GM12892 (cell line): ENCODE measurements around the gene POLH.

Source experiments
- POLR2A ChIP-seq: IDR thresholded peaks from 2 replicates; pipeline ENCODE4 v1.6.1; 2011; ENCODE audit warnings: low read depth, low read length, control low read depth
- POLR2AphosphoS5 ChIP-seq: IDR thresholded peaks from 2 replicates; pipeline ENCODE4 v1.6.1; 2011; ENCODE audit warnings: low read depth, low read length, control low read depth
- TAF1 ChIP-seq: IDR thresholded peaks from 2 replicates; pipeline ENCODE4 v1.6.1; 2011; ENCODE audit warnings: low read depth, mild to moderate bottlenecking, control low read depth, low read length, borderline replicate concordance

DNA sequence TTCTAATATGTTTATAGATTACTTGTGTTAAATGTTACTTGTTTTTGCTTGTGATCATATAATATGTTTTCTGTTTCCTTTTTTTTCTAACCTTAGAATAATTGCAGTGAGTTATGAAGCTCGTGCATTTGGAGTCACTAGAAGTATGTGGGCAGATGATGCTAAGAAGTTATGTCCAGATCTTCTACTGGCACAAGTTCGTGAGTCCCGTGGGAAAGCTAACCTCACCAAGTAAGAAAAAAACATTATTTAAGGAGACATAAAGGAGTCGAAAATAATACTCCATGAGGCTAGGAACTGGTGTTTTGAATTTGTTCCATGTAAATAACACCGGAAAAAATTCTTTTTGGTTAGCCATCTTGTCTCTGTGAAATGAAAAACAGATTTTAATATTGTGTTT lies 6.9 kb downstream of the POLH start:
- TF ChIP-seq POLR2A: no peak
- TF ChIP-seq POLR2AphosphoS5: no peak
- TF ChIP-seq TAF1: no peak
